Neural cell (in vitro differentiated cells): Measurements from ENCODE around the gene GLRX5. TPM values are rescaled to one million over a fixed set of nuclear protein-coding genes. Genes with fewer than 3 reads are reported as not detected.
A peak's percentile ranks its signal among the peaks of the same experiment; 100 is the strongest.

Source experiments
- H2AFZ ChIP-seq: fragments of 200-600, 300-800 bp; sonication (generic), shearing (Covaris generic); 2 replicates; pipeline ENCODE4 v1.6.0; 2014; ENCODE audit warnings: low read depth, mild to moderate bottlenecking, antibody characterized with exemption, low read length, moderate library complexity
- H3F3A ChIP-seq: fragments of 200-600 bp; shearing (Covaris generic); 2 replicates; pipeline ENCODE4 v1.6.1; 2016; ENCODE audit warnings: mild to moderate bottlenecking, moderate library complexity, mixed read lengths, antibody characterized with exemption, low read length; ENCODE audit not compliant: insufficient read depth, poor library complexity, severe bottlenecking
- H3K27ac ChIP-seq: fragments of 200-600, 300-800 bp; sonication (generic), shearing (Covaris generic); 2 replicates; pipeline ENCODE4 v1.5.1; 2014; ENCODE audit warnings: mild to moderate bottlenecking, low read length, moderate library complexity
- H3K27me3 ChIP-seq: fragments of 300-800, 200-600 bp; sonication (generic), shearing (Covaris generic); 2 replicates; pipeline ENCODE4 v1.6.0; 2014; ENCODE audit warnings: mild to moderate bottlenecking, low read depth, low read length, moderate library complexity; ENCODE audit not compliant: insufficient read depth
- H3K36me3 ChIP-seq: fragments of 300-800, 200-600 bp; sonication (generic), shearing (Covaris generic); 2 replicates; pipeline ENCODE4 v1.5.1; 2014; ENCODE audit warnings: mild to moderate bottlenecking, antibody characterized with exemption, low read length, moderate library complexity; ENCODE audit not compliant: insufficient read depth
- H3K4me2 ChIP-seq: fragments of 300-800, 200-600 bp; sonication (generic), shearing (Covaris generic); 2 replicates; pipeline ENCODE4 v1.6.0; 2014; ENCODE audit warnings: mild to moderate bottlenecking, low read length
- H3K4me3 ChIP-seq: fragments of 300-800, 200-600 bp; sonication (generic), shearing (Covaris generic); 2 replicates; pipeline ENCODE4 v1.5.1; 2014; ENCODE audit warnings: mild to moderate bottlenecking, low read length, moderate library complexity
- H3K79me2 ChIP-seq: fragments of 200-600 bp; shearing (Covaris generic); replicated peaks from 2 replicates; pipeline ENCODE4 v1.6.0; 2014; ENCODE audit warnings: mild to moderate bottlenecking, low read length, moderate library complexity; ENCODE audit not compliant: insufficient read depth
- H3K9ac ChIP-seq: fragments of 300-800, 200-600 bp; sonication (generic), shearing (Covaris generic); 2 replicates; pipeline ENCODE4 v1.6.1; 2016; ENCODE audit warnings: mild to moderate bottlenecking, low read length, mixed read lengths
- H3K9me2 ChIP-seq: fragments of 200-600 bp; shearing (Covaris generic); 2 replicates; pipeline ENCODE4 v1.6.1; 2016; ENCODE audit warnings: mild to moderate bottlenecking, low read length, mixed read lengths; ENCODE audit not compliant: insufficient read depth
- H3K9me3 ChIP-seq: fragments of 200-600, 300-800 bp; sonication (generic), shearing (Covaris generic); 2 replicates; pipeline ENCODE4 v1.6.1; 2016; ENCODE audit warnings: mild to moderate bottlenecking, mixed run types, low read length, moderate library complexity, mixed read lengths
- H4K20me1 ChIP-seq: fragments of 200-600 bp; shearing (Covaris generic); 2 replicates; pipeline ENCODE4 v1.6.1; 2016; ENCODE audit warnings: mild to moderate bottlenecking, mixed run types; ENCODE audit not compliant: insufficient read depth
- EP300 ChIP-seq: fragments of 450-650 bp; conservative IDR thresholded peaks from 2 replicates; pipeline ENCODE4 v1.6.1; 2014; ENCODE audit warnings: antibody characterized with exemption, mild to moderate bottlenecking, moderate library complexity; ENCODE audit not compliant: poor library complexity, severe bottlenecking
- EZH2 ChIP-seq: fragments of 200-600, 300-800 bp; shearing (Covaris generic), sonication (generic); IDR thresholded peaks from 2 replicates; pipeline ENCODE4 v1.6.1; 2014; ENCODE audit warnings: antibody characterized with exemption, low read length, borderline replicate concordance, mild to moderate bottlenecking; ENCODE audit not compliant: insufficient read depth, poor library complexity, severe bottlenecking
- MXI1 ChIP-seq: fragments of 450-650 bp; conservative IDR thresholded peaks from 2 replicates; pipeline ENCODE4 v1.6.1; 2014; ENCODE audit warnings: antibody characterized with exemption, mild to moderate bottlenecking; ENCODE audit not compliant: poor library complexity, severe bottlenecking
- POLR2AphosphoS5 ChIP-seq: IDR thresholded peaks from 2 replicates; pipeline ENCODE4 v1.6.1; 2012
- RAD21 ChIP-seq: fragments of 450-650 bp; conservative IDR thresholded peaks from 2 replicates; pipeline ENCODE4 v1.6.1; 2014; ENCODE audit warnings: antibody characterized with exemption, mild to moderate bottlenecking, moderate library complexity
- SMC3 ChIP-seq: fragments of 450-650 bp; conservative IDR thresholded peaks from 2 replicates; pipeline ENCODE4 v1.6.1; 2014; ENCODE audit warnings: antibody characterized with exemption, mild to moderate bottlenecking, moderate library complexity; ENCODE audit not compliant: poor library complexity
- TAF1 ChIP-seq: IDR thresholded peaks from 2 replicates; pipeline ENCODE4 v1.6.1; 2012; ENCODE audit warnings: low read depth
- polyA plus RNA-seq: library from polyadenylated mRNA; depleted of rRNA; stranded (reverse); fragments of >200 nt; gene quantifications from 2 replicates; pipeline ENCODE4 v1.2.3, GENCODE V29; 2014
- TF ChIP-seq, protein P1 (sequence below): IDR thresholded peaks from 2 replicates; pipeline ENCODE4 v1.6.1; 2012; ENCODE audit warnings: borderline replicate concordance
- TF ChIP-seq, protein P2 (sequence below): fragments of 450-650 bp; IDR thresholded peaks from 2 replicates; pipeline ENCODE4 v1.5.1; 2014; ENCODE audit warnings: antibody characterized with exemption, mild to moderate bottlenecking, moderate library complexity; ENCODE audit not compliant: poor library complexity, severe bottlenecking

Gene GLRX5
- polyA plus RNA-seq, 1 donor from 2014 or later = 81.0 TPM

DNA sequence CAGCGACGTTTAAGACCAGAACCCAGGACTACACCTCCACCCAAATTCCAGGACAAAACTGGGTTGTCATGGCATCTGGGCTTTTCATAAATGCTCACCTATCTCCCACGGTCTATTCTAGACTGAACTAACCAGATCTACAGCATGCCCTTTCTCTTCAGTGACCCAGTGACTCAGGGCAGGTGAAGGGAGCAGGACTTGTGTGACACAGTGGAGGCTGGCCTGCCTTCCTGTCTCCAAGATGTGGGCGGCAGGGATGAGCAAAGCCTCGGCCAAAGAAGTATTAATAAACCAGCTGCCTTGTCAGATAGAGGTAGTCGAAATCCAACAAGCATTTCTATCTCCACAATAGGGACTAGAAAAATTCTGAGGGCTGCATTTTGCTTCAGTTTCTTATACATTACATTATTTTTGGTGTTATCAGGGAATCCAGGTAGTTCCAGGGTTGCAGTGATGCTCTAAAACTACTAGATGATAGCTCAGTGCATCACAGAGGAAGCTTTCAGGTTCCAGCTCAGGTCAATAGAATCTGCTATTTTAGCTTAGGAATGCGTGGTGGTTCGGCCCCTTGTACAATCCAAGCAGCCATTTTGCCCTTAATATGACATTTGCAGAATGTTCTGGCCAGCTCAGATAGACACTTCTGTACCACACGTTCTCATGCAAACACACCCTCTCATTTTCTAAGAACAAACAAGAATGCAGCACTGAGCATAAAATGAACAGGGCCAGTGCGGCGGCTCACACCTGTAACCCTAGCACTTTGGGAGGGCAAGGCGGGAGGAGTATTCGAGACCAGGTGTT, 4.2 kb upstream of the GLRX5 start:
- no peaks in the 10 kb centered on the region for H3K36me3 ChIP-seq
- H3K4me3 ChIP-seq = peak overlapping the region; percentile 90
- H2AFZ ChIP-seq = no peak overlapping the region
- no peak overlapping the region for H3K27ac ChIP-seq
- no peak for TF ChIP-seq EZH2
- no peak for TF ChIP-seq RAD21
- no peak for TF ChIP-seq TAF1
- TF ChIP-seq, protein P1, sequence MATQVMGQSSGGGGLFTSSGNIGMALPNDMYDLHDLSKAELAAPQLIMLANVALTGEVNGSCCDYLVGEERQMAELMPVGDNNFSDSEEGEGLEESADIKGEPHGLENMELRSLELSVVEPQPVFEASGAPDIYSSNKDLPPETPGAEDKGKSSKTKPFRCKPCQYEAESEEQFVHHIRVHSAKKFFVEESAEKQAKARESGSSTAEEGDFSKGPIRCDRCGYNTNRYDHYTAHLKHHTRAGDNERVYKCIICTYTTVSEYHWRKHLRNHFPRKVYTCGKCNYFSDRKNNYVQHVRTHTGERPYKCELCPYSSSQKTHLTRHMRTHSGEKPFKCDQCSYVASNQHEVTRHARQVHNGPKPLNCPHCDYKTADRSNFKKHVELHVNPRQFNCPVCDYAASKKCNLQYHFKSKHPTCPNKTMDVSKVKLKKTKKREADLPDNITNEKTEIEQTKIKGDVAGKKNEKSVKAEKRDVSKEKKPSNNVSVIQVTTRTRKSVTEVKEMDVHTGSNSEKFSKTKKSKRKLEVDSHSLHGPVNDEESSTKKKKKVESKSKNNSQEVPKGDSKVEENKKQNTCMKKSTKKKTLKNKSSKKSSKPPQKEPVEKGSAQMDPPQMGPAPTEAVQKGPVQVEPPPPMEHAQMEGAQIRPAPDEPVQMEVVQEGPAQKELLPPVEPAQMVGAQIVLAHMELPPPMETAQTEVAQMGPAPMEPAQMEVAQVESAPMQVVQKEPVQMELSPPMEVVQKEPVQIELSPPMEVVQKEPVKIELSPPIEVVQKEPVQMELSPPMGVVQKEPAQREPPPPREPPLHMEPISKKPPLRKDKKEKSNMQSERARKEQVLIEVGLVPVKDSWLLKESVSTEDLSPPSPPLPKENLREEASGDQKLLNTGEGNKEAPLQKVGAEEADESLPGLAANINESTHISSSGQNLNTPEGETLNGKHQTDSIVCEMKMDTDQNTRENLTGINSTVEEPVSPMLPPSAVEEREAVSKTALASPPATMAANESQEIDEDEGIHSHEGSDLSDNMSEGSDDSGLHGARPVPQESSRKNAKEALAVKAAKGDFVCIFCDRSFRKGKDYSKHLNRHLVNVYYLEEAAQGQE = no peak
- no peak overlapping the region for H3K9ac ChIP-seq
- H3K9me3 ChIP-seq = no peaks in the 10 kb centered on the region
- no peaks in the 10 kb centered on the region for H4K20me1 ChIP-seq
- H3K27me3 ChIP-seq = no peaks in the 10 kb centered on the region
- H3K9me2 ChIP-seq = no peaks in the 10 kb centered on the region
- peaks cover 45% of the 10 kb centered on the region for H3K79me2 ChIP-seq
- H3K4me2 ChIP-seq = no peak overlapping the region
- peaks cover 4% of the 10 kb centered on the region for H3F3A ChIP-seq

DNA sequence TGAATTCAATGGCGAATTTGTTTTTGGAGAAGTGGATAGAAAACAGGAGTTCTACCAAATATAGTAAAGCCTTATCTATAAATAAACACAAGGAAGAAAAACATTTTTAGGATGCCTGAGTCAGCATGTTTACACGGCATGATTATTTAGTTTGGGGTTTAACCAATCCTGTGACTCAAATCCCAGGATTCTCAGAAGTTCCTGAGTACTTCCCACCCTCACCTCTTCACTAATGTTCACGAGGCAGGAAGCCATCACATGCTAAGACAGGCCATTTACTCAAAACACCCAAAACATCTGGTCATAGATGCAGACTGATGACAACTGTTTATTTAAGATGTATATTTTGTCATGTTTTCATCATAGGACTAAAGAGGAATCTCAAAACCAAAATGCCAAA, 3.4 kb upstream of the GLRX5 start:
- Histone ChIP-seq H3K9me2 (no peaks in the 10 kb centered on the region), H3K4me3 (peak overlapping the region; percentile 90), H3F3A (peaks cover 4% of the 10 kb centered on the region), H4K20me1 (no peaks in the 10 kb centered on the region), H3K9ac (no peak overlapping the region), H3K36me3 (no peaks in the 10 kb centered on the region), H3K4me2 (peak overlapping the region; percentile 94), H3K27ac (no peak overlapping the region), H3K9me3 (no peaks in the 10 kb centered on the region), H3K79me2 (peaks cover 53% of the 10 kb centered on the region), H2AFZ (no peak overlapping the region), H3K27me3 (no peaks in the 10 kb centered on the region)
- TF ChIP-seq RAD21 = no peak
- TF ChIP-seq POLR2AphosphoS5 = no peak
- TF ChIP-seq EP300 = no peak
- TF ChIP-seq, protein P1 = no peak
- TF ChIP-seq TAF1 = no peak
- TF ChIP-seq, protein P2, sequence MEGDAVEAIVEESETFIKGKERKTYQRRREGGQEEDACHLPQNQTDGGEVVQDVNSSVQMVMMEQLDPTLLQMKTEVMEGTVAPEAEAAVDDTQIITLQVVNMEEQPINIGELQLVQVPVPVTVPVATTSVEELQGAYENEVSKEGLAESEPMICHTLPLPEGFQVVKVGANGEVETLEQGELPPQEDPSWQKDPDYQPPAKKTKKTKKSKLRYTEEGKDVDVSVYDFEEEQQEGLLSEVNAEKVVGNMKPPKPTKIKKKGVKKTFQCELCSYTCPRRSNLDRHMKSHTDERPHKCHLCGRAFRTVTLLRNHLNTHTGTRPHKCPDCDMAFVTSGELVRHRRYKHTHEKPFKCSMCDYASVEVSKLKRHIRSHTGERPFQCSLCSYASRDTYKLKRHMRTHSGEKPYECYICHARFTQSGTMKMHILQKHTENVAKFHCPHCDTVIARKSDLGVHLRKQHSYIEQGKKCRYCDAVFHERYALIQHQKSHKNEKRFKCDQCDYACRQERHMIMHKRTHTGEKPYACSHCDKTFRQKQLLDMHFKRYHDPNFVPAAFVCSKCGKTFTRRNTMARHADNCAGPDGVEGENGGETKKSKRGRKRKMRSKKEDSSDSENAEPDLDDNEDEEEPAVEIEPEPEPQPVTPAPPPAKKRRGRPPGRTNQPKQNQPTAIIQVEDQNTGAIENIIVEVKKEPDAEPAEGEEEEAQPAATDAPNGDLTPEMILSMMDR = no peak
- no peak for TF ChIP-seq MXI1
- no peak for TF ChIP-seq EZH2
- no peak for TF ChIP-seq SMC3
